Astrocyte of the spinal cord (primary cell): Measurements from ENCODE around the gene LAMA4.
A peak's percentile ranks its signal among the peaks of the same experiment; 100 is the strongest.

Experiments
- DNase-seq: peaks from one replicate; pipeline ENCODE4 v3.0.0; 2011; ENCODE audit warnings: low read depth, low spot score
- H3K4me3 ChIP-seq: 2 replicates; pipeline ENCODE4 v1.5.1; 2011; ENCODE audit warnings: low read depth, mild to moderate bottlenecking, low read length, moderate library complexity
- in situ Hi-C: cut with HindIII; loops from 2 replicates; pipeline ENCODE4 v1.10.0; 2017; ENCODE audit warnings: low sequenced_read_pairs
- TF ChIP-seq, protein P1 (sequence below): IDR thresholded peaks from 2 replicates; pipeline ENCODE4 v1.5.1; 2012; ENCODE audit warnings: low read depth, mild to moderate bottlenecking, low read length, inconsistent platforms

LAMA4 gene

DNA sequence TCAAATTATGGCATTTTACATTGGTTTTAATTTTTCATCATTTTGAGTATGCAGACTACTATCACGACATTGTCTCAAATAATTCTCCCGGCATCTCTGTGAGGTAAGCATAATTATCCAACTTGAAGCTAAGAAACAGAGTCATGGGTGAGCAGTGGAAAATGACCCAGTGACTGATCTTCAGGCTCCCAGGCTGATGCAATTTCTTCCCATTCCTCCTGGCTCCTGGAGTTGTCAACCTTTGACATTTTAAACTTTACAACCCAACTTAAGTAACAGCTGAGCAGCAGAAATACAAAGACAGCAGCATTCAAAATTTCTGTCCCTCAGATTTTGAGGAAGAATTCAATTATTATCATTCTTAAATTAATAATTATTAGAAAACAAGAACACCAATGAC lies 13.7 kb upstream of the LAMA4 start:
- TF ChIP-seq, protein P1, sequence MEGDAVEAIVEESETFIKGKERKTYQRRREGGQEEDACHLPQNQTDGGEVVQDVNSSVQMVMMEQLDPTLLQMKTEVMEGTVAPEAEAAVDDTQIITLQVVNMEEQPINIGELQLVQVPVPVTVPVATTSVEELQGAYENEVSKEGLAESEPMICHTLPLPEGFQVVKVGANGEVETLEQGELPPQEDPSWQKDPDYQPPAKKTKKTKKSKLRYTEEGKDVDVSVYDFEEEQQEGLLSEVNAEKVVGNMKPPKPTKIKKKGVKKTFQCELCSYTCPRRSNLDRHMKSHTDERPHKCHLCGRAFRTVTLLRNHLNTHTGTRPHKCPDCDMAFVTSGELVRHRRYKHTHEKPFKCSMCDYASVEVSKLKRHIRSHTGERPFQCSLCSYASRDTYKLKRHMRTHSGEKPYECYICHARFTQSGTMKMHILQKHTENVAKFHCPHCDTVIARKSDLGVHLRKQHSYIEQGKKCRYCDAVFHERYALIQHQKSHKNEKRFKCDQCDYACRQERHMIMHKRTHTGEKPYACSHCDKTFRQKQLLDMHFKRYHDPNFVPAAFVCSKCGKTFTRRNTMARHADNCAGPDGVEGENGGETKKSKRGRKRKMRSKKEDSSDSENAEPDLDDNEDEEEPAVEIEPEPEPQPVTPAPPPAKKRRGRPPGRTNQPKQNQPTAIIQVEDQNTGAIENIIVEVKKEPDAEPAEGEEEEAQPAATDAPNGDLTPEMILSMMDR: no peak
- in situ Hi-C loops: no loop called here
- no peak overlapping the region for H3K4me3 ChIP-seq
- DNase-seq: no peak

DNA sequence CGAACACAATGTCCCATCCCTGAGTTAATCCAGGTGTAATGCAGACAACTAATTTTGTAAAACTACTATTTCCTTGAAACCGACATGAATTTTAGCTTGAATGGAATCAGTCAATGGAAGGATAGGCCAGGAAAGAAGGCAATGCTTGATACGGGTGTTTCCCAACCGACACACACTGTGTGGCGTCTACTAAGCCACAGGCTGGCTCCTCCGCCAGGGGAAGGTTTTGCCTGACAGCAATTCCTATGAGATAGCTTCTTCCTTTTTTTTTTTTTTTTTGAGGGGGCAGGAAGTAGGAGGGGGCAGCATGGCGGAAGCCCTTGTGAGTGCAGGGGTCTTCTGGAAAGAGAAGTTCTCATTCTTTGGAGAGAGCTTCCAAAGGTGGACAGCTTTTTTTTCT lies 12.0 kb upstream of the LAMA4 start:
- in situ Hi-C loops: no loop called here
- DNase-seq: no peak
- TF ChIP-seq, protein P1: no peak
- H3K4me3 ChIP-seq: no peak overlapping the region

DNA sequence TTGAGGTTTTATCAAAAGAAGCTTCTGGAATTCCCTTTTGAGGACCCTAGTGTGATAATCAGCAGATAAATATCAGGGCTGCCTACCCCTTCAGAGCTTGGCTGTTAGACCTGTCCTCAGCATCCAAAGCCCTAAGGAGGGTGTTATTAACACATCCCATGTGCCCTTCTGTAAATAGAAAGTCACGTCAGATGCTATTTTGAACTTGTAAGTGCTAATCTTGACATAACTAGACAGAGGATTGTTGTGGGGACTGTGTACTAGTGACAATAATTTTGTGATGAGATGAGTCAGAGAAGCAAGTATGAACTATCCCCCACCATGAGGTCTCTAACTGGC lies 4.9 kb upstream of the LAMA4 start:
- no peak overlapping the region for H3K4me3 ChIP-seq
- TF ChIP-seq, protein P1: no peak
- no peak for DNase-seq
- in situ Hi-C loops: no loop called here

DNA sequence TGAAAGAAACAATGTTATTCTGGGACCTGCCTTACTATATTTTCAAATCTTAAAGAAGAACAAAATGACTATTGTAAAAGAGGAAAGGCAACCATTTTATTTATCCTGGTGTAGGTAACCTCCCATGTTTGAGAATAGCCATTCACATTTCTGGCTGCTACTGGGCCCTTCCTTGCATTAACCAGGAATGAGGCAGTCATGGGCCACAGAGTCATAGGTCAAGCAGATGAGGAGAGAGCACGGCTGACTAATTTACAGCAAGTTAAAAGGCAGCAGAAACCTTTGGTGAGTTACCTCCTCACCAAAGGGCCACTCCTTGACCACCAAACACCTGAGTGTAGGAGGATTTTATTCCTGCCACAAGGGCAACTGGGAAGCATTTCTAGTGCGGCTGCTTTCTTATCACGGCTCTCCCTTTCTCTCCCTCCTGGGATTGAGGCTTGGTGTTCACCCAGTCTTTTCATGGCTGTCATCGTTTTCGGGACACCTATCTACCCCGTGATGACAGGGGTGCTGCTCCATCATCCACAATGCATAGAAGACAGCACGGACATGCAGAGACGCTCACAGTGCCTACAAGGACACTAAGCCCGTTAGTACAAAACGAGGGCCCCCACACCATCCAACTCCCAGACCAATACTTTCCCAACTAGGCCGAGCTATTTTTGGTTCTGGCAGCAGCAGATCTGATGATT lies 4.4 kb upstream of the LAMA4 start:
- DNase-seq: no peak
- in situ Hi-C loops: no loop called here
- TF ChIP-seq, protein P1: no peak
- H3K4me3 ChIP-seq: no peak overlapping the region

DNA sequence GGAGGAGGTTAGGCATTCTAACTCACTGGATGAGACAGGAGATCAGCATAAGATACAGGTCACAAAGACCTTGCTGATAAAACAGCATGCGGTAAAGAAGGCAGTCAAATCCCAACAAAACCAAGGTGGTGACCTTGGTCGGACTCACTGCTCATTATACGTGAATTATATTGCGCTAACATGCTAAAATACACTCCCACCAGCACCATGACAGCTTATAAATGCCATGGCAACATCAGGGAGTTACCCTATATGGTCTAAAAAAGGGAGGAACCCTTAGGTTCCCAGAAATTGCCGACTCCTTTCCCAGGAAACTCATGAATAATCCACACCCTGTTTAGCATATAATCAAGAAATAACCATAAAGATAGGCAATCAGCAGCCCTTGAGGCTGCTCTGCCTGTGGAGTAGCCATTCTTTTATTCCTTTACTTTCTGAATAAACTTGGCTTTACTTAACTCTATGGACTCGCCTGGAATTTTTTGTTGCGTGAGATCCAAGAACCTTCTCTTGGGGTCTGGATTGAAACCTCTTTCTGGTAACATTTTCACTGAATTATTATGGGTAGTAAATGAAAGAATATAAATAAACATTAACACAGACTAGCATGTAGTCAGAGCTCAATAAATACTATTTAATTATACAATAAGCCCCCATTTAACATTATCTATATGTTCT lies 3.0 kb upstream of the LAMA4 start:
- in situ Hi-C loops: no loop called here
- DNase-seq: no peak
- TF ChIP-seq, protein P1: no peak
- no peak overlapping the region for H3K4me3 ChIP-seq

DNA sequence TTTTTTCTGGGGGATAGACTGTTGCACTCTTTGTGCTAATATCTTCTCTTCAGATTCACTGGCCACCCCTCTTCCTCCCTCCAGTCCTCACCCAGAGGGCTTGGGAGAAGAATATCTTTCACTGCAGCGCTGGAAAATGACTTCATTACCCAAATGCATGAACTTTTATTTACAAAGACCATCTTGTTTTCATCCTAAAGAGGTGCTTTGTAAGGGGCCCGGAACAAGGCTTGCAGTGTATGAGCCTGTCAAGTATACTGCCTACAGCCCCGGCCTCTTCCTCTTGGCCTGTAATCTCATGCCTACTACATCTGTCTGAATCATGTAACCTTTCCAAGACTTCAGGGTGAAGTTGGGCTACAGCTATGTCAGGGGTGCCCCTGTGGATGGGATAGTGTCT lies 554 bp upstream of the LAMA4 start:
- TF ChIP-seq, protein P1: no peak
- no peak for DNase-seq
- peak overlapping the region; percentile 80 for H3K4me3 ChIP-seq
- in situ Hi-C loops: no loop called here

DNA sequence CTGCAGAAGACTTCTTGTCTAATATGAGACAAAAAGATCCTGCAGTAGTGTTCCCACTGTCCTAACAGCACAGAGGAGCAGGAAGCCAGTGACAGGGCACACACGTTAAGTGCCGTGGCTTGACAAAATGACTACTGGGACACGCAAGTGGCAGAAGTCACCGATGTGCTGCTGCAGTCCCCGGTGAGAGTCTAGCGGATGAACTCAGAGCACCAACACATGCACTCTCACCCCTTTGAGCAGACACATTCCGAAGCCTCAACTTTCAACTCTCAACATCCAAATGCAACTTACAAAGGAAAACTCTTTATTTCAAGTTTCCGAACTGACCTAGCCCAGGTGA lies 898 bp downstream of the LAMA4 start:
- in situ Hi-C loops: no loop called here
- peak overlapping the region; percentile 80 for H3K4me3 ChIP-seq
- TF ChIP-seq, protein P1: no peak
- DNase-seq: no peak
